Upper lobe of right lung (tissue), 1 donor: ENCODE measurements around the gene CTBP2. TPM values are rescaled to one million over a fixed set of nuclear protein-coding genes. Genes with fewer than 3 reads are reported as not detected.

Experiments used
- ATAC-seq: fragments of 200-7000 bp; cut with Tn5 transposase; one replicate; pipeline ENCODE4 v1.9.1; 2020; ENCODE audit warnings: mild to moderate bottlenecking, moderate library complexity
- DNase-seq: peaks from one replicate; pipeline ENCODE4 v3.0.0-alpha.2; 2020
- H3K27ac ChIP-seq: fragments of 200-600 bp; one replicate; pipeline ENCODE4 v1.8.0; 2022
- H3K27me3 ChIP-seq: fragments of 200-600 bp; one replicate; pipeline ENCODE4 v1.8.0; 2022; ENCODE audit warnings: mild to moderate bottlenecking
- H3K36me3 ChIP-seq: fragments of 200-600 bp; one replicate; pipeline ENCODE4 v1.8.0; 2022
- H3K4me1 ChIP-seq: fragments of 200-600 bp; one replicate; pipeline ENCODE4 v1.8.0; 2022
- H3K4me3 ChIP-seq: fragments of 200-600 bp; one replicate; pipeline ENCODE4 v1.8.0; 2022; ENCODE audit warnings: mild to moderate bottlenecking
- H3K9me3 ChIP-seq: fragments of 200-600 bp; one replicate; pipeline ENCODE4 v1.8.0; 2022
- CTCF ChIP-seq: fragments of 200-600 bp; IDR thresholded peaks from one replicate; pipeline ENCODE4 v1.8.0; 2022; ENCODE audit warnings: antibody characterized with exemption
- intact Hi-C: fragments of 100-400 bp; cut with DNase I; formaldehyde crosslinking; loops from one replicate; pipeline ENCODE4 v1.11.0; 2022
- total RNA-seq: library from RNA; stranded (reverse); fragmentation: NEBNext Ultra II Directional; extraction: Animal tissue kit (Norgen Biotek cat#: 25700); gene quantifications from one replicate; pipeline ENCODE4 v1.2.1, GENCODE V29; 2021
- donor health status: DM: no; HTN: yes; CAD: no; lungs with severe emphysema.

CTBP2 gene
- total RNA-seq, 1 donor from 2014 or later, result 66.7 TPM

GRCh38 chr10:124956764-124957163 is 203.6 kb downstream of the CTBP2 start:
- intact Hi-C loops, result no loop called here
- no peak overlapping the region for H3K4me3 ChIP-seq

GRCh38 chr10:124955868-124956267 is 204.5 kb downstream of the CTBP2 start:
- Histone ChIP-seq H3K9me3 (no peaks in the 10 kb centered on the region), H3K4me3 (no peak overlapping the region), H3K27me3 (no peaks in the 10 kb centered on the region), H3K36me3 (no peaks in the 10 kb centered on the region), H3K4me1 (peaks cover 21% of the 10 kb centered on the region), H3K27ac (no peak overlapping the region)
- intact Hi-C loops, result no loop called here
- no peak for DNase-seq
- TF ChIP-seq CTCF, result no peak
- no peak for ATAC-seq

More at GRCh38 chr10:124956764-124957163, 203.6 kb downstream of the CTBP2 start:
- no peak for TF ChIP-seq CTCF
- DNase-seq (no peak), ATAC-seq (no peak)
- H3K27me3 ChIP-seq, result no peaks in the 10 kb centered on the region
- no peak overlapping the region for H3K27ac ChIP-seq
- no peaks in the 10 kb centered on the region for H3K9me3 ChIP-seq
- no peaks in the 10 kb centered on the region for H3K36me3 ChIP-seq
- peaks cover 21% of the 10 kb centered on the region for H3K4me1 ChIP-seq

GRCh38 chr10:124955243-124955642 is 205.1 kb downstream of the CTBP2 start:
- Histone ChIP-seq H3K36me3 (no peaks in the 10 kb centered on the region), H3K27ac (no peak overlapping the region), H3K27me3 (no peaks in the 10 kb centered on the region), H3K4me1 (peaks cover 21% of the 10 kb centered on the region), H3K9me3 (no peaks in the 10 kb centered on the region), H3K4me3 (no peak overlapping the region)
- no peak for TF ChIP-seq CTCF
- DNase-seq (no peak), ATAC-seq (no peak)
- intact Hi-C loops, result no loop called here

- Histone ChIP-seq H3K27me3 (no peaks in the 10 kb centered on the region), H3K36me3 (peaks cover 8% of the 10 kb centered on the region), H3K4me3 (no peak overlapping the region), H3K9me3 (no peaks in the 10 kb centered on the region), H3K4me1 (peaks cover 21% of the 10 kb centered on the region), H3K27ac (no peak overlapping the region)
- DNase-seq (no peak), ATAC-seq (peak; percentile 60)
- no peak for TF ChIP-seq CTCF
- intact Hi-C loops, result no loop called here
Observed at GRCh38 chr10:124953421-124953820, 206.9 kb downstream of the CTBP2 start.

GRCh38 chr10:124952123-124952522 is 208.2 kb downstream of the CTBP2 start:
- Histone ChIP-seq H3K9me3 (no peaks in the 10 kb centered on the region), H3K4me1 (peaks cover 16% of the 10 kb centered on the region), H3K27me3 (no peaks in the 10 kb centered on the region), H3K27ac (no peak overlapping the region), H3K36me3 (peaks cover 12% of the 10 kb centered on the region), H3K4me3 (no peak overlapping the region)
- ATAC-seq (no peak), DNase-seq (no peak)
- intact Hi-C loops, result no loop called here
- no peak for TF ChIP-seq CTCF

- no peak overlapping the region for H3K4me3 ChIP-seq
- intact Hi-C loops, result no loop called here
- no peak for DNase-seq
- no peaks in the 10 kb centered on the region for H3K27me3 ChIP-seq
- H3K27ac ChIP-seq, result no peak overlapping the region
- TF ChIP-seq CTCF, result no peak
- peaks cover 7% of the 10 kb centered on the region for H3K4me1 ChIP-seq
- H3K36me3 ChIP-seq, result peaks cover 12% of the 10 kb centered on the region
- ATAC-seq, result no peak
- H3K9me3 ChIP-seq, result no peaks in the 10 kb centered on the region
Observed at GRCh38 chr10:124949543-124949942, 210.8 kb downstream of the CTBP2 start.
